NCI-H69 (cell line): ENCODE results near the gene PRCD.
"Not testable (repeated sequence)": the region's sequence is repeated elsewhere in the genome, so short reads cannot be mapped to it uniquely, and the experiment has no call there.

ENCODE experiments used
- DNase-seq: peaks from one replicate; lab custom pipeline; 2025; lab: John Stamatoyannopoulos, UW

PRCD gene

GRCh38 chr17:76504117-76504516 lies 35.7 kb upstream of the PRCD start:
- DNase-seq, result peak; percentile 30

- DNase-seq, result peak; percentile 76
These were observed 33.2 kb upstream of the PRCD start for GRCh38 chr17:76506408-76507345.

GRCh38 chr17:76508472-76509063 lies 31.3 kb upstream of the PRCD start:
- not testable (repeated sequence) for DNase-seq

GRCh38 chr17:76510831-76511244 lies 29.0 kb upstream of the PRCD start:
- peak; percentile 30 for DNase-seq

GRCh38 chr17:76511668-76512365 lies 28.0 kb upstream of the PRCD start:
- DNase-seq, result no peak

- DNase-seq, result no peak
These were observed 27.2 kb upstream of the PRCD start for GRCh38 chr17:76512366-76513305.

- DNase-seq, result no peak
These were observed 26.5 kb upstream of the PRCD start for GRCh38 chr17:76513306-76513692.

GRCh38 chr17:76514355-76514754 lies 25.5 kb upstream of the PRCD start:
- DNase-seq, result not testable (repeated sequence)

GRCh38 chr17:76515274-76515949 lies 24.4 kb upstream of the PRCD start:
- no peak for DNase-seq

GRCh38 chr17:76517638-76518038 lies 22.2 kb upstream of the PRCD start:
- no peak for DNase-seq

GRCh38 chr17:76519048-76519966 lies 20.5 kb upstream of the PRCD start:
- DNase-seq, result no peak

GRCh38 chr17:76521262-76521661 lies 18.6 kb upstream of the PRCD start:
- DNase-seq, result no peak

- DNase-seq, result not testable (repeated sequence)
These were observed 18.2 kb upstream of the PRCD start for GRCh38 chr17:76521683-76522082.

GRCh38 chr17:76523084-76524037 lies 16.5 kb upstream of the PRCD start:
- DNase-seq, result peak; percentile 82

- no peak for DNase-seq
These were observed 15.0 kb upstream of the PRCD start for GRCh38 chr17:76524598-76525512.

GRCh38 chr17:76525513-76525833 lies 14.4 kb upstream of the PRCD start:
- DNase-seq, result not testable (repeated sequence)

- DNase-seq, result not testable (repeated sequence)
These were observed 12.8 kb upstream of the PRCD start for GRCh38 chr17:76527016-76527415.
